Mesenchymal stem cell (in vitro differentiated cells and primary cell): ENCODE results near the gene CLEC3B.

Experiments used
- DNase-seq: peaks from one replicate; pipeline ENCODE4 v3.0.0-alpha.2; 2013
- H2AFZ ChIP-seq: one replicate; pipeline ENCODE4 v1.6.1; 2013; ENCODE audit warnings: low read depth, mild to moderate bottlenecking, control low read depth, inconsistent platforms, low read length, moderate library complexity
- H2AK5ac ChIP-seq: 2 replicates; pipeline ENCODE4 v1.6.1; 2013; ENCODE audit warnings: low read length, moderate library complexity, mild to moderate bottlenecking, inconsistent platforms; ENCODE audit not compliant: severe bottlenecking
- H2BK120ac ChIP-seq: one replicate; pipeline ENCODE4 v1.6.1; 2013; ENCODE audit warnings: low read depth, mild to moderate bottlenecking, inconsistent platforms, low read length, moderate library complexity
- H2BK12ac ChIP-seq, 2 experiments: one replicate each; pipeline ENCODE4 v1.6.1; 2013; ENCODE audit warnings: inconsistent platforms in 2 of 2, low read length in 2 of 2, mild to moderate bottlenecking in 2 of 2, moderate library complexity in 2 of 2, control low read depth in 1 of 2
- H2BK15ac ChIP-seq: one replicate; pipeline ENCODE4 v1.6.1; 2013; ENCODE audit warnings: mild to moderate bottlenecking, low read depth, inconsistent platforms; ENCODE audit not compliant: poor library complexity, severe bottlenecking
- H2BK5ac ChIP-seq: 2 replicates; pipeline ENCODE4 v1.6.1; 2013; ENCODE audit warnings: low read depth, mild to moderate bottlenecking, low read length, control low read depth, inconsistent platforms; ENCODE audit not compliant: poor library complexity, severe bottlenecking
- H3K14ac ChIP-seq, 2 experiments: one replicate each; pipeline ENCODE4 v1.6.1; 2013; ENCODE audit warnings: inconsistent platforms in 2 of 2, low read length in 2 of 2, control low read depth in 1 of 2, mild to moderate bottlenecking in 1 of 2, moderate library complexity in 1 of 2
- H3K18ac ChIP-seq, 2 experiments: one replicate each; pipeline ENCODE4 v1.6.1; 2013; ENCODE audit warnings: inconsistent platforms in 2 of 2, low read length in 2 of 2, control low read depth in 1 of 2, low read depth in 1 of 2, mild to moderate bottlenecking in 1 of 2
- H3K23ac ChIP-seq, 2 experiments: one replicate each; pipeline ENCODE4 v1.6.1; 2013; ENCODE audit warnings: inconsistent platforms in 2 of 2, low read length in 2 of 2, mild to moderate bottlenecking in 2 of 2, moderate library complexity in 2 of 2, control low read depth in 1 of 2
- H3K27ac ChIP-seq: 2 replicates; pipeline ENCODE4 v1.5.1; 2013; ENCODE audit warnings: mild to moderate bottlenecking, moderate library complexity, low read length, control low read depth, inconsistent platforms; ENCODE audit not compliant: poor library complexity, severe bottlenecking
- H3K27me3 ChIP-seq, 2 experiments: 2 replicates each; pipeline versions ENCODE4 v1.6.1 to v1.7.0; 2013; ENCODE audit warnings: low read length in 2 of 2, mild to moderate bottlenecking in 2 of 2, moderate library complexity in 2 of 2, control low read depth in 1 of 2, inconsistent platforms in 1 of 2; ENCODE audit not compliant: control insufficient read depth in 1 of 2, insufficient read depth in 1 of 2
- H3K36me3 ChIP-seq, 2 experiments: 2 replicates each; pipeline versions ENCODE4 v1.6.1 to v1.7.0; 2013; ENCODE audit warnings: low read length in 2 of 2, control low read depth in 1 of 2, inconsistent platforms in 1 of 2, low read depth in 1 of 2, mild to moderate bottlenecking in 1 of 2; ENCODE audit not compliant: insufficient read depth in 2 of 2, control insufficient read depth in 1 of 2
- H3K4ac ChIP-seq, 2 experiments: one replicate each; pipeline ENCODE4 v1.6.1; 2013; ENCODE audit warnings: inconsistent platforms in 2 of 2, low read length in 2 of 2, mild to moderate bottlenecking in 2 of 2, moderate library complexity in 2 of 2, control low read depth in 1 of 2, low read depth in 1 of 2
- H3K4me1 ChIP-seq: 2 replicates; pipeline ENCODE4 v1.6.1; 2013; ENCODE audit warnings: low read depth, low read length, control low read depth; ENCODE audit not compliant: control insufficient read depth, insufficient read depth
- H3K4me2 ChIP-seq: 2 replicates; pipeline ENCODE4 v1.6.1; 2013; ENCODE audit warnings: low read length, mild to moderate bottlenecking, inconsistent platforms; ENCODE audit not compliant: poor library complexity, severe bottlenecking
- H3K4me3 ChIP-seq, 2 experiments: 2 replicates each; pipeline versions ENCODE4 v1.5.1 to v1.7.0; 2013; ENCODE audit warnings: low read length in 2 of 2, mild to moderate bottlenecking in 2 of 2, control low read depth in 1 of 2, low read depth in 1 of 2; ENCODE audit not compliant: insufficient read depth in 1 of 2
- H3K79me1 ChIP-seq: replicated peaks from 2 replicates; pipeline ENCODE4 v1.6.1; 2013; ENCODE audit warnings: mild to moderate bottlenecking, control low read depth, low read length, inconsistent platforms; ENCODE audit not compliant: poor library complexity, severe bottlenecking
- H3K9ac ChIP-seq: 2 replicates; pipeline ENCODE4 v1.7.0; 2013; ENCODE audit warnings: mild to moderate bottlenecking, low read length, moderate library complexity
- H3K9me3 ChIP-seq: 2 replicates; pipeline ENCODE4 v1.7.0; 2013; ENCODE audit warnings: mild to moderate bottlenecking, low read length; ENCODE audit not compliant: control insufficient read depth
- H4K8ac ChIP-seq: one replicate; pipeline ENCODE4 v1.6.1; 2013; ENCODE audit warnings: inconsistent platforms, mild to moderate bottlenecking, low read length, moderate library complexity
- H4K91ac ChIP-seq: one replicate; pipeline ENCODE4 v1.6.1; 2013; ENCODE audit warnings: mild to moderate bottlenecking, low read length, inconsistent platforms
- WGBS: methylation state at CpG from one replicate; pipeline ENCODE4 v1.1.7; 2013; ENCODE audit warnings: mixed read lengths; 5-methylcytosine and 5-hydroxymethylcytosine counted together

CLEC3B gene

GRCh38 chr3:45056608-45057301, 30.7 kb downstream of the CLEC3B start:
- no peak overlapping the region for H2BK5ac ChIP-seq
- H3K18ac ChIP-seq: peak overlapping the region; percentile 68 to 71
- no peak overlapping the region for H3K4me2 ChIP-seq
- no peak overlapping the region for H3K14ac ChIP-seq
- H3K4ac ChIP-seq: peak overlapping the region; percentile 90 to 97
- no peak overlapping the region for H2AFZ ChIP-seq
- H2AK5ac ChIP-seq: peak overlapping the region; percentile 54
- peak; percentile 46 for DNase-seq
- H3K4me3 ChIP-seq: no peak overlapping the region
- H2BK15ac ChIP-seq: peak overlapping the region; percentile 62
- H4K8ac ChIP-seq: peak overlapping the region; percentile 62
- no peaks in the 10 kb centered on the region for H3K36me3 ChIP-seq
- H3K27me3 ChIP-seq: no peaks in the 10 kb centered on the region
- H4K91ac ChIP-seq: peak overlapping the region; percentile 48
- peak overlapping the region; percentile 93 to 98 for H2BK12ac ChIP-seq
- H3K4me1 ChIP-seq: peaks cover 14% of the 10 kb centered on the region
- 28% methylated on average over 5 of the region's 5 CpGs for WGBS
- H2BK120ac ChIP-seq: peak overlapping the region; percentile 65
- peak overlapping the region; percentile 72 for H3K27ac ChIP-seq
- H3K9ac ChIP-seq: peak overlapping the region; percentile 2
- H3K79me1 ChIP-seq: no peaks in the 10 kb centered on the region
- H3K23ac ChIP-seq: no peak overlapping the region
- no peaks in the 10 kb centered on the region for H3K9me3 ChIP-seq

GRCh38 chr3:45057557-45057956, 31.5 kb downstream of the CLEC3B start:
- Histone ChIP-seq H3K9me3 (no peaks in the 10 kb centered on the region), H2BK15ac (no peak overlapping the region), H2AFZ (no peak overlapping the region), H3K18ac (peak overlapping the region in 1 of 2 experiments; percentile 40), H2BK120ac (no peak overlapping the region), H2AK5ac (no peak overlapping the region), H3K79me1 (no peaks in the 10 kb centered on the region), H3K23ac (no peak overlapping the region), H3K27me3 (no peaks in the 10 kb centered on the region), H2BK5ac (no peak overlapping the region), H4K91ac (no peak overlapping the region), H3K4me1 (peaks cover 14% of the 10 kb centered on the region), H3K9ac (no peak overlapping the region), H3K36me3 (no peaks in the 10 kb centered on the region), H3K14ac (no peak overlapping the region), H3K4me3 (no peak overlapping the region), H3K4ac (peak overlapping the region in 1 of 2 experiments; percentile 18), H2BK12ac (peak overlapping the region in 1 of 2 experiments; percentile 18), H4K8ac (no peak overlapping the region), H3K27ac (no peak overlapping the region), H3K4me2 (no peak overlapping the region)
- WGBS: 68% methylated on average over 3 of the region's 3 CpGs
- DNase-seq: no peak

GRCh38 chr3:45059132-45059531, 33.0 kb downstream of the CLEC3B start:
- Histone ChIP-seq H4K91ac (no peak overlapping the region), H2BK5ac (no peak overlapping the region), H3K4ac (peak overlapping the region in 1 of 2 experiments; percentile 17), H3K18ac (no peak overlapping the region), H3K4me3 (no peak overlapping the region), H3K27ac (no peak overlapping the region), H3K79me1 (no peaks in the 10 kb centered on the region), H2AFZ (no peak overlapping the region), H2BK120ac (no peak overlapping the region), H2BK12ac (peak overlapping the region; percentile 51 to 65), H3K4me2 (no peak overlapping the region), H3K14ac (no peak overlapping the region), H3K23ac (no peak overlapping the region), H3K4me1 (peaks cover 14% of the 10 kb centered on the region), H2BK15ac (no peak overlapping the region), H4K8ac (no peak overlapping the region), H3K36me3 (no peaks in the 10 kb centered on the region), H2AK5ac (no peak overlapping the region), H3K9me3 (no peaks in the 10 kb centered on the region), H3K9ac (no peak overlapping the region), H3K27me3 (no peaks in the 10 kb centered on the region)
- no peak for DNase-seq
- WGBS: 100% methylated on average over 2 of the region's 2 CpGs

GRCh38 chr3:45060165-45060892, 34.2 kb downstream of the CLEC3B start:
- peak overlapping the region in 1 of 2 experiments; percentile 86 for H3K14ac ChIP-seq
- H3K4me2 ChIP-seq: no peak overlapping the region
- peaks cover 16% of the 10 kb centered on the region for H3K4me1 ChIP-seq
- H2BK15ac ChIP-seq: peak overlapping the region; percentile 76
- H3K27me3 ChIP-seq: no peaks in the 10 kb centered on the region
- WGBS: 35% methylated on average over 4 of the region's 4 CpGs
- H3K4ac ChIP-seq: peak overlapping the region in 1 of 2 experiments; percentile 89
- peak overlapping the region; percentile 93 for H2BK120ac ChIP-seq
- H3K27ac ChIP-seq: no peak overlapping the region
- no peak overlapping the region for H3K23ac ChIP-seq
- H3K18ac ChIP-seq: peak overlapping the region; percentile 92 to 99
- no peak overlapping the region for H3K4me3 ChIP-seq
- H3K36me3 ChIP-seq: no peaks in the 10 kb centered on the region
- peak; percentile 25 for DNase-seq
- H2AK5ac ChIP-seq: no peak overlapping the region
- peak overlapping the region; percentile 65 for H3K9ac ChIP-seq
- peak overlapping the region; percentile 93 for H4K91ac ChIP-seq
- H2BK12ac ChIP-seq: peak overlapping the region; percentile 99 to 100
- H3K79me1 ChIP-seq: no peaks in the 10 kb centered on the region
- H2AFZ ChIP-seq: no peak overlapping the region
- H3K9me3 ChIP-seq: no peaks in the 10 kb centered on the region
- H2BK5ac ChIP-seq: no peak overlapping the region
- H4K8ac ChIP-seq: peak overlapping the region; percentile 95
